Thyroid gland (tissue), 4 donors: ENCODE results near the gene UBE2D3. TPM values are rescaled to one million over a fixed set of nuclear protein-coding genes. Genes with fewer than 3 reads are reported as not detected.

ENCODE experiments used
- DNase-seq, 2 donors: peaks; one replicate each; pipeline ENCODE4 v3.0.0-alpha.2; 2019
- H3K27ac ChIP-seq, 3 donors: fragments of 200-600 bp; sonication (generic); 1 replicate in 2 of 3; 2 replicates in 1 of 3; pipeline ENCODE4 v1.5.1; 2016 to 2019; ENCODE audit warnings: mild to moderate bottlenecking in 1 of 3, moderate library complexity in 1 of 3
- H3K27me3 ChIP-seq: fragments of 200-600 bp; sonication (generic); one replicate; pipeline ENCODE4 v1.5.1; 2019
- H3K36me3 ChIP-seq, 2 donors: fragments of 200-600 bp; sonication (generic); one replicate each; pipeline ENCODE4 v1.5.1; 2016 to 2019
- H3K4me1 ChIP-seq, 2 donors: fragments of 200-600 bp; sonication (generic); one replicate each; pipeline ENCODE4 v1.5.1; 2017 to 2019
- H3K4me3 ChIP-seq, 3 donors: fragments of 200-600 bp; sonication (generic); replicated peaks in 1 of 3; 1 replicate in 2 of 3; 2 replicates in 1 of 3; pipeline ENCODE4 v1.5.1; 2016; ENCODE audit warnings: mild to moderate bottlenecking in 1 of 3
- H3K9me3 ChIP-seq: fragments of 200-600 bp; sonication (generic); one replicate; pipeline ENCODE4 v1.5.1; 2017
- CTCF ChIP-seq, 6 experiments: fragments of 200-600 bp in 3 of 6; fragments of 450-650 bp in 3 of 6; sonication (generic) in 3 of 6; IDR thresholded peaks; one replicate each; pipeline ENCODE4 v1.5.1; 2016 to 2019; ENCODE audit warnings: antibody characterized with exemption in 6 of 6, mild to moderate bottlenecking in 2 of 6, inconsistent platforms in 1 of 6, moderate library complexity in 1 of 6
- POLR2A ChIP-seq, 2 donors: fragments of 450-650 bp; IDR thresholded peaks; one replicate each; pipeline ENCODE4 v1.6.1; 2017; ENCODE audit warnings: antibody characterized with exemption in 2 of 2, mild to moderate bottlenecking in 2 of 2, moderate library complexity in 1 of 2
- WGBS, 2 donors: methylation state at CpG; one replicate each; pipeline ENCODE4 v1.1.5; 2017; 5-methylcytosine and 5-hydroxymethylcytosine counted together
- intact Hi-C: fragments of 100-400 bp; cut with DNase I; formaldehyde crosslinking; loops from one replicate; pipeline ENCODE4 v1.15.1; 2023
- total RNA-seq, 4 donors: library from RNA; depleted of rRNA; stranded (reverse); fragments of >200 nt; gene quantifications; one replicate each; pipeline ENCODE4 v1.2.3, GENCODE V29; 2016

Gene UBE2D3
- total RNA-seq, 4 donors from 2014 or later: 379 to 633 (median 495) TPM

GRCh38 chr4:102815981-102816380, 11.4 kb downstream of the UBE2D3 start:
- Histone ChIP-seq H3K27me3 (no peaks in the 10 kb centered on the region), H3K27ac (no peak overlapping the region), H3K4me1 (peaks cover 42 to 80% of the 10 kb centered on the region in 2 donors), H3K4me3 (no peak overlapping the region), H3K9me3 (no peaks in the 10 kb centered on the region), H3K36me3 (no peaks in the 10 kb centered on the region)
- DNase-seq: no peak
- intact Hi-C loops: no loop called here
- TF ChIP-seq POLR2A (IDR thresholded peaks at IDR 0.05) (no peak), CTCF (IDR thresholded peaks at IDR 0.05) (no peak)
- WGBS, 2 donors: 85 to 88% methylated on average over 2 of the region's 2 CpGs

GRCh38 chr4:102809691-102810090, 17.7 kb downstream of the UBE2D3 start:
- Histone ChIP-seq H3K27ac (no peak overlapping the region), H3K4me1 (peaks cover 11 to 27% of the 10 kb centered on the region in 2 donors), H3K4me3 (no peak overlapping the region), H3K27me3 (no peaks in the 10 kb centered on the region), H3K9me3 (no peaks in the 10 kb centered on the region), H3K36me3 (peaks cover 0 to 4% of the 10 kb centered on the region in 2 donors)
- WGBS, 2 donors: 91 to 92% methylated on average over 2 of the region's 2 CpGs
- TF ChIP-seq POLR2A (IDR thresholded peaks at IDR 0.05): no peak
- TF ChIP-seq CTCF (IDR thresholded peaks at IDR 0.05): no peak
- DNase-seq: no peak
- intact Hi-C loops: no loop called here

GRCh38 chr4:102809190-102809589, 18.2 kb downstream of the UBE2D3 start:
- WGBS, 2 donors: 69 to 76% methylated on average over 3 of the region's 3 CpGs
- H3K4me1 ChIP-seq: peaks cover 11 to 27% of the 10 kb centered on the region in 2 donors
- no peak for DNase-seq
- no peak overlapping the region for H3K4me3 ChIP-seq
- intact Hi-C loops: no loop called here
- no peaks in the 10 kb centered on the region for H3K9me3 ChIP-seq
- H3K36me3 ChIP-seq: peaks cover 4% of the 10 kb centered on the region in 2 donors
- no peaks in the 10 kb centered on the region for H3K27me3 ChIP-seq
- TF ChIP-seq POLR2A (IDR thresholded peaks at IDR 0.05): no peak
- TF ChIP-seq CTCF (IDR thresholded peaks at IDR 0.05): no peak
- no peak overlapping the region for H3K27ac ChIP-seq

- no peaks in the 10 kb centered on the region for H3K27me3 ChIP-seq
- no peak for DNase-seq
- peaks cover 8 to 10% of the 10 kb centered on the region in 2 donors for H3K36me3 ChIP-seq
- peaks cover 11 to 20% of the 10 kb centered on the region in 2 donors for H3K4me1 ChIP-seq
- 86 to 89% methylated on average over 2 of the region's 2 CpGs for WGBS, 2 donors
- intact Hi-C loops: no loop called here
- no peak for TF ChIP-seq CTCF (IDR thresholded peaks at IDR 0.05)
- no peak for TF ChIP-seq POLR2A (IDR thresholded peaks at IDR 0.05)
- no peaks in the 10 kb centered on the region for H3K9me3 ChIP-seq
- no peak overlapping the region for H3K4me3 ChIP-seq
- H3K27ac ChIP-seq: no peak overlapping the region
Measured at GRCh38 chr4:102808009-102808408, 19.3 kb downstream of the UBE2D3 start.

GRCh38 chr4:102807345-102807744, 20.0 kb downstream of the UBE2D3 start:
- H3K36me3 ChIP-seq: peaks cover 10 to 11% of the 10 kb centered on the region in 2 donors
- no peak overlapping the region for H3K27ac ChIP-seq
- H3K27me3 ChIP-seq: no peaks in the 10 kb centered on the region
- H3K4me3 ChIP-seq: no peak overlapping the region
- WGBS, 2 donors: 90 to 91% methylated on average over 1 of the region's 1 CpG
- DNase-seq: no peak
- TF ChIP-seq CTCF (IDR thresholded peaks at IDR 0.05) (no peak), POLR2A (IDR thresholded peaks at IDR 0.05) (no peak)
- intact Hi-C loops: no loop called here
- no peaks in the 10 kb centered on the region for H3K9me3 ChIP-seq
- peaks cover 8 to 14% of the 10 kb centered on the region in 2 donors for H3K4me1 ChIP-seq
